Astrocyte (in vitro differentiated cells and primary cell): ENCODE results near the gene CYLD.

Experiments
- EZH2 ChIP-seq: IDR thresholded peaks from 2 replicates; pipeline ENCODE4 v1.6.1; 2012; ENCODE audit warnings: mild to moderate bottlenecking, low read length, inconsistent platforms; ENCODE audit not compliant: insufficient read depth
- TF ChIP-seq, protein P1 (sequence below): IDR thresholded peaks from 2 replicates; pipeline ENCODE4 v1.5.1; 2011; ENCODE audit warnings: low read depth, mild to moderate bottlenecking, inconsistent platforms, low read length, moderate library complexity; ENCODE audit not compliant: insufficient read depth

DNA sequence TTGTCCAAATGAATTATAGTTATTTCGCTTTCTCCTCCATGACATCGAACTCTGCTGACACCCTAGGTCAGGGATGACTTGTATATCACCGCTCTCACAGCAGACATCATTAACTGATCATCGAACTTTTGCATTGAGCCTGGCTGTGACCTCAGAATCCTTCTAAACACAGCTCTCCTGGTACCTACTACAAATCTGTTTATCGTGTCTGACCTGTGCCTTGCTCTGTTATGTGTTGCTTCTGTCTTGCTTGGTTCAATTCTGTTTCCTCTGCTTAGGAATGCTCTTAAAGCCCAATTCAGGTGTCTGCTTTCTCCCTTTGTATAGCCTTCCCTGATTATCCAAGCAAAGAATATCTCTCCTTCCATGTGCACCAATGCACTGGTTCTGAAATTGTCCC, 78.3 kb downstream of the CYLD start:
- TF ChIP-seq, protein P1, sequence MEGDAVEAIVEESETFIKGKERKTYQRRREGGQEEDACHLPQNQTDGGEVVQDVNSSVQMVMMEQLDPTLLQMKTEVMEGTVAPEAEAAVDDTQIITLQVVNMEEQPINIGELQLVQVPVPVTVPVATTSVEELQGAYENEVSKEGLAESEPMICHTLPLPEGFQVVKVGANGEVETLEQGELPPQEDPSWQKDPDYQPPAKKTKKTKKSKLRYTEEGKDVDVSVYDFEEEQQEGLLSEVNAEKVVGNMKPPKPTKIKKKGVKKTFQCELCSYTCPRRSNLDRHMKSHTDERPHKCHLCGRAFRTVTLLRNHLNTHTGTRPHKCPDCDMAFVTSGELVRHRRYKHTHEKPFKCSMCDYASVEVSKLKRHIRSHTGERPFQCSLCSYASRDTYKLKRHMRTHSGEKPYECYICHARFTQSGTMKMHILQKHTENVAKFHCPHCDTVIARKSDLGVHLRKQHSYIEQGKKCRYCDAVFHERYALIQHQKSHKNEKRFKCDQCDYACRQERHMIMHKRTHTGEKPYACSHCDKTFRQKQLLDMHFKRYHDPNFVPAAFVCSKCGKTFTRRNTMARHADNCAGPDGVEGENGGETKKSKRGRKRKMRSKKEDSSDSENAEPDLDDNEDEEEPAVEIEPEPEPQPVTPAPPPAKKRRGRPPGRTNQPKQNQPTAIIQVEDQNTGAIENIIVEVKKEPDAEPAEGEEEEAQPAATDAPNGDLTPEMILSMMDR: no peak
- TF ChIP-seq EZH2: no peak
